Activated gamma-delta T cell treated with Interleukin-2 at 50 U/mL for 16 hours (primary cell): Measurements from ENCODE around the gene SP2.
"Not testable (repeated sequence)": the region's sequence is repeated elsewhere in the genome, so short reads cannot be mapped to it uniquely, and the experiment has no call there.

ENCODE experiments used
- DNase-seq: peaks from one replicate; pipeline ENCODE4 v3.0.0-alpha.2; 2020

The SP2 gene

GRCh38 chr17:47894498-47895346 lies 1.3 kb upstream of the SP2 start:
- no peak for DNase-seq

DNA sequence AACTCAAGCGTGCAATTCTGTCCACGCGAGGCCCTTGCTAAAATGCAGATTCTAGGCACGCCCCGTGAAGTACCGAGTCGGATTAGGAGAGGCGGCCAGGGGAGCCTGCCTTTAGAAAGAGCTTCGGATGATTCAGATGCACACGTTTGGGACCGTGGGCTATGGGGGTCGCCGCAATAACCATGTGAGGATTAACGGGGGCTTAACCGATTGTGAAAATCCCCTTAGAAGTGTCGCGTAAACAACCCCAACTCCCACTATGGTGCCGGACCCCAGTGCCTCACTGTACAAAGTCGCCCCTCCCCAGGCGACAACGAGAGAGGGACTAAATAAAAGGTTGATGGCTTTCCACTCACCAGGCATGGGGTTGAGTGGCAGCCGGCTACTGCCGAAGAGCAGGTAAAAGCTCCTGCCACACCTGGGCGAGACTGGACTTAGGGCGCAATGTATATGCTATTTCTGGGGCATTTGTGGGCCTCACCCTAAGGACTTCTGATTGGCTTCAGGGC lies 635 bp upstream of the SP2 start:
- DNase-seq: no peak

DNA sequence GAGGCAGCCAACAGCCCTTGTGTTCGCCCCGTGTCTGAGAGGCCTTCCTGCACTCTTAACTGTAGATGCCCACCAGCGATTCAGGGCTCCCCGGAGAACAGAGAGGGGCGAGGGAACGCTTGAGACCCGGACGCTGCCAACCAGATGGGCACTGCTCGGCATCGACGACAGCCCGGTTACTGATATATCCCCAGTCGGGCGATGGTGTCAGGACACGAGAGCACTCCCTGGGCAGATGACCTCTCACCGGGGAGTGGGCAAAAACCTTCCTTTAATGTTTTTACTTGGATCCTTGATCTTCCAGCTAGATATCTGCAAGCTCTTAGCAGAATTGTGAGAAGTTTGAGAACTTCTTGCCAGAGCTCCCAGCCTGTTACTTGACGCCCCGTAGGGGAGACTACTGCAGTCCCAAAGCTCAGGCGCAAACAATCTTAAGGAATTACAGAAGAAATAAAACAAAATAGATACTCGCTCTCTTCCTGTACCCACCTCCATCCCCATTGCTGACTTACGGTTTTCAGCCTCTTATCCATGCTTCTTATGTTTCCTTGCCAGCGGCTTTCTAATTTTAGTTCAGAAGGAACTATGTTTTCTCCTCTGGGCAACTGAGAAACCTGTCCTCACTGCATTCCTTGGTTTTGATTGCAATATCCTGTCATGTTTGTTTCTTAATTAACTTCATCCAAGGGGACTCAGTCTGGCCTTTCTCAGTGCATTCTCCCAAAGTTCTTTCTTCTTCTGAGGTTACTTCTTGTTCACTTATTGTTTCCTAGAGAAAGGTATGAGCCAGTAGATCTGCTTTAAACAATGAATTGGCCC lies 845 bp downstream of the SP2 start:
- DNase-seq: no peak

GRCh38 chr17:47897561-47897960 lies 1.5 kb downstream of the SP2 start:
- DNase-seq: no peak

DNA sequence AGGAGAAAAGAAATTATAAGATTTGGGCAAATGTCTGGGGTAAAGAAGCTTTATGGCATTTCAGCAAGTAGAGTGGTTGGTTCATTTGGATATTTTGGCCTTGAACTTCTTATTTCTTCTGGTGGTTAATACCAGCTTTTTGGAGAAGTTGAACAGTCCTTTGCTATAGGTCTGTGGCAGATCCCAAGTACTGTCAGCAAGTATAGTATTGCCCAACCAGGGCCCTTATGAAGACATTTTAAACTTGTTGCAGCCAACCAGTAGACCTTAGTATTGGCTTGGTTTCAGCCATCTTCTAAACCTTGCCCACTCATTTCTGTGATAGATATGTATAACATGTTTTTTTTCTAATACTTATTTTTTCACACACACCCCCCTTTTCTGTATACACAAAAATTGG lies 2.2 kb downstream of the SP2 start:
- DNase-seq: no peak

DNA sequence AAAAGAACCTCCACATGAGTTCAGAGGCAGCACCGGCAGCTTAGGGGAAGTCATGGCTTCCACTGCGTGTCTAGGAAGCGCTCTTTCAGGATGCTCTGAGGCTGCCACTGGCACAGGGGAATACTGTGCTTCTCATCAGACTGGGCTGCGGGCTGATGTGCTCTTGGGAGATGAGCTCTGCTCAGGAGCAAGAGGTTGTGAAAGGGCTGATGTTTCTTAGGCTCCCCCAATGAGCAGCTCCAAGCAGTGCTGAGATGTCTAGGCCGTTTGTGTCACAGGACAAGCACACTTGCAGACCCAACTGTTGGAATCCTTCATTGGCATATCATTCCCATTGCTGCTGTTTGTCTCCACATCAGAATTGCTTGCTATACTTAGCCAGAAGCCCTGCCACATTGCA lies 3.6 kb downstream of the SP2 start:
- DNase-seq: no peak

GRCh38 chr17:47901423-47901822 lies 5.4 kb downstream of the SP2 start:
- no peak for DNase-seq

DNA sequence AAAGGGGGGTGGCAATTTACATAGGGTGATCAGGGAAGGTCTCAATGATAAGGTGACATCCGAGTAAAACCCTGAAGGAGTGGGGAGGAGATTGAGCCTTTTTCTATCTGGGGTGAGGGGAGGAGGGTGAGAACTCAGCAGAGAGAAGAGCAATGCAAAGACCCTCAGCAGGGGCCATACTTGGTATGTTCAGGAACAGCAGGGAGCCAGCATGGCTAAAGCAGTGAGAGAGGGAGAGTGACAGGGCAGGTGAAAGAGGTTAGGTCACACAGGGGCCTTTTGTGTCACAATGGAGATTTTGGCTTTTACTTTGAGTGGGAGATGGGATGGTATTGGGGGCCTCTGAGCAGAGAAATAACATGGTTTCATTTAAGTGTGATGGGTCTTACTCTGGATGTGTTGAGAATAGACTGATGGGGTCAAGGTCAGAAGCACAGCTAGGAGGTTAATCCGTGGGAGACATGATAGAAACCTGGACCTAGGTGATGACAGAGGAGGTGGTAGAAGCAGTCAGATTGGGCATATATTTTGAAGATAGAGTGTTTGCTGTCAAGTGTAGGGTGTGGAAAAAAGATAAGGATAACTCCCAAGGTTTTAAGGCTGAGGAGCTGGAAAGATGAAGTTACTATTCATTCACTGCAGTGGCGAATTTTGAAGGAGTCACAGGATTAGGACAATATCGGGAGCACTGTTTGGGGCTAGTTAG lies 6.2 kb downstream of the SP2 start:
- no peak for DNase-seq

- no peak for DNase-seq
Observed at GRCh38 chr17:47905221-47905733, 9.2 kb downstream of the SP2 start.

- DNase-seq: no peak
Observed at GRCh38 chr17:47906443-47906842, 10.4 kb downstream of the SP2 start.

DNA sequence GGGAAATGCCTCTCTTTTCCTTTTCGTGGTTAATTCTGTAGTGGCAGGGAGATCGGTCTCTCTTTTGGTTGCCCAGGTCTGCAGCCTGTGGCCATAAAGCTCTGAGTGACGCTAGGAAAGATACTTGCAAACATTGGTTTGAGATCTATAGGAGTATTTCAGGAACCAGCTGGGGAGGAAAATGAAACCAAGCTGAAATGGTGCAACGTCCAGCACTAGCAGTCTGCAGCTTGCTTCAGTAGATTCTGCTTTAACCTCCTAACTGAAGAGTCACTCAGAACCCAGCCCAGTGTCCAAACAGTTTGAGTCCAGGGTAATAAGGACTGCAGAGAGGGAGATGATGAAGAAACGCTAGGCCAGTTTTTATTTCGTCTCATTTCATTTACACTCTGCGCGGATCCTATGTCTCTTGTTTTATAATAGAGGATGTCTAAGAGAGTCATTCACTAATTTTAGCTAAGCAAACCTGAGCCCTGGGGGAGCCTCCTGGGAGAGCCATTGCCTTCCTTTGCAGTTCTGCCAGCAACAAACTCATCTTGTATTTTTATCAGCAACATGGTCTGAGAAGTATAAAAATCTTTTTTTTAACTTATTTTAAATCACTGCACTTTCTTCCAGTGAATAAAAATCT lies 12.0 kb downstream of the SP2 start:
- no peak for DNase-seq

DNA sequence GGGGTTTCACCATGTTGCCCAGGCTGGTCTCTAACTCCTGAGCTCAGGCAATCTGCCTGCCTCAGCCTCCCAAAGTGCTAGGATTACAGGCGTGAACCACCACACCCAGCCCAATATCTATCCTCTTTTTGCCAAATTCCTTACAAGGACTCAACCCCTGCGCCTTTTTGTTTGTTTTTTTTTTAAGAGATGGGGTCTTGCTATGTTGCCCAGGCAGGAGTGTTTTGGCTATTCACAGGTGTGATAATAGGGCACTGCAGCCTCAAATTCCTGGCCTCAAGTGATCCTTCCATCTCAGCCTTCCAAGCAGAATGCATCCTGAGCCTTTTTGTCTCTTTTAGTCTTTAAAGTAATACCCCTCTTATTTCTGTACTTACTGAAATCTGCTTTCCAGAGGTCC lies 17.0 kb downstream of the SP2 start:
- no peak for DNase-seq

GRCh38 chr17:47914306-47914948 lies 18.4 kb downstream of the SP2 start:
- no peak for DNase-seq

- no peak for DNase-seq
Observed at GRCh38 chr17:47915776-47916398, 19.9 kb downstream of the SP2 start.

- DNase-seq: no peak
Observed at GRCh38 chr17:47916489-47917208, 20.6 kb downstream of the SP2 start.

- DNase-seq: no peak
Observed at GRCh38 chr17:47917581-47917980, 21.5 kb downstream of the SP2 start.

DNA sequence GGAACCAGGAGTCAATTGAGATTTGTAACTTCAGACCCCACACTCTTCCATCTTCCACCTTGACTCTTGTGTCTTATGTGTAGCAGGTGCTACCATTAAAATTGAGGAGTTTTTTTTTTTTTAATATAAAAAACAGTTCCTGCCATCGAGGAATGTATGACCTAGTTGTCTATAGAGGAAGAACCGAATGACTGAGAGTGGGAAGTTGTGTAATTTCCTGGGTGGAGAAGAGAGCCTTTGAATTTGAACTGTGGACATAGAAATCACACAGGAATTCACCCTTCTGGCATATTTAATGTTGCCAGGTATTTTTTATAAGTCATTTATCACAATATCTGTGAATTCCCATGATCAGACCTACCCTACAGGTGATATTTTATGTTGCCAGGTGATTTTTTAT lies 22.0 kb downstream of the SP2 start:
- no peak for DNase-seq

GRCh38 chr17:47918991-47919390 lies 23.0 kb downstream of the SP2 start:
- no peak for DNase-seq

GRCh38 chr17:47919889-47920288 lies 23.9 kb downstream of the SP2 start:
- DNase-seq: not testable (repeated sequence)

DNA sequence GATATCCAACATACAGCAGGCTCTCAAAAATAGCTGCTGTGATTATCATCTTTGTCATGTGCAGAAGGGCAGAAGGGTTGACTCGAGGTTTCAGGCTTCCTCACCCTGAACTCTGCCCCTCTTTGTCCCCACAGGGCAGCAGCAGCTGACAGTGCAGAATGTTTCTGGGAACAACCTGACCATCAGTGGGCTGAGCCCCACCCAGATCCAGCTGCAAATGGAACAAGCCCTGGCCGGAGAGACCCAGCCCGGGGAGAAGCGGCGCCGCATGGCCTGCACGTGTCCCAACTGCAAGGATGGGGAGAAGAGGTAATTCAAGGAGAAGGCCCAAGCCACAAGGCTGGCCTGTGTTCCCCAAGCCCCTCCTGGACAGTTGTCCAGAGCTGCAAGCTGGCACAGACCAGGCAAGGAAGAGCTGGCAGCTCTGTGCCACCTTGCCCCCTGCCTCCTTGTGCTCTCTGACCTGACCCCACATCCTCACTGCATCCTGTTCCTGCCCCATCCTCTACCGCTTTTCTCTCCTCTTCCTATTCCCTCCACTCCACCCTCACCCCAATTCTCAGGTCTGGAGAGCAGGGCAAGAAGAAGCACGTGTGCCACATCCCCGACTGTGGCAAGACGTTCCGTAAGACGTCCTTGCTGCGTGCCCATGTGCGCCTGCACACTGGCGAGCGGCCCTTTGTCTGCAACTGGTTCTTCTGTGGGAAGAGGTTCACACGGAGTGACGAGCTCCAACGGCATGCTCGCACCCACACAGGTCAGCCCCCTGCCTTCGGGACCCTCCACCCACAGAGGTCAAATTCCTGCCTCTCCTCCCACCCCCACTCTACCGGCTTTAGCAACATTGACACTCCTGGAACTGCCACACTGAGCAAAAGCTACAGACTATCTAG lies 29.0 kb downstream of the SP2 start:
- no peak for DNase-seq
